Muscle of leg (tissue), 11 donors: ENCODE results near the gene MYL11. TPM values are rescaled to one million over a fixed set of nuclear protein-coding genes. Genes with fewer than 3 reads are reported as not detected.
A peak's percentile ranks its signal among the peaks of the same experiment; 100 is the strongest.

Source experiments
- DNase-seq: peaks from one replicate; pipeline ENCODE4 v3.0.0; 2013
- H3K27ac ChIP-seq: one replicate; pipeline ENCODE4 v1.5.1; 2013; ENCODE audit warnings: mild to moderate bottlenecking, low read length, control low read depth
- H3K27me3 ChIP-seq: one replicate; pipeline ENCODE4 v1.6.1; 2013; ENCODE audit warnings: low read length; ENCODE audit not compliant: control insufficient read depth, insufficient read depth
- H3K36me3 ChIP-seq: one replicate; pipeline ENCODE4 v1.6.1; 2013; ENCODE audit warnings: low read length; ENCODE audit not compliant: control insufficient read depth, insufficient read depth
- H3K4me1 ChIP-seq: one replicate; pipeline ENCODE4 v1.6.1; 2013; ENCODE audit warnings: low read length; ENCODE audit not compliant: control insufficient read depth, insufficient read depth
- H3K4me3 ChIP-seq: one replicate; pipeline ENCODE4 v1.5.1; 2013; ENCODE audit warnings: low read length, control low read depth
- H3K9me3 ChIP-seq: replicated peaks from 2 replicates; pipeline ENCODE4 v1.6.1; 2013; ENCODE audit warnings: low read depth, low read length; ENCODE audit not compliant: control insufficient read depth
- WGBS: methylation state at CpG from one replicate; pipeline ENCODE4 v1.1.5; 2013; ENCODE audit warnings: missing lambda C conversion rate; ENCODE audit not compliant: insufficient coverage; 5-methylcytosine and 5-hydroxymethylcytosine counted together
- polyA plus RNA-seq, 8 donors: library from polyadenylated mRNA; unstranded; fragments of 120-200 nt; gene quantifications; one replicate each; pipeline versions ENCODE4 v1.2.1 to v1.2.3, GENCODE V29; 2013; ENCODE audit warnings: inconsistent platforms in 1 of 8, low replicate concordance in 1 of 8; ENCODE audit not compliant: insufficient read length in 8 of 8, insufficient read depth in 1 of 8
- total RNA-seq: library from RNA; stranded (reverse); fragments of 120-200 nt; gene quantifications from one replicate; pipeline ENCODE4 v1.2.4, GENCODE V29; 2013

The MYL11 gene
- total and polyA plus RNA-seq, 9 donors: 4,424 to 10,279 (median 7,940) TPM

DNA sequence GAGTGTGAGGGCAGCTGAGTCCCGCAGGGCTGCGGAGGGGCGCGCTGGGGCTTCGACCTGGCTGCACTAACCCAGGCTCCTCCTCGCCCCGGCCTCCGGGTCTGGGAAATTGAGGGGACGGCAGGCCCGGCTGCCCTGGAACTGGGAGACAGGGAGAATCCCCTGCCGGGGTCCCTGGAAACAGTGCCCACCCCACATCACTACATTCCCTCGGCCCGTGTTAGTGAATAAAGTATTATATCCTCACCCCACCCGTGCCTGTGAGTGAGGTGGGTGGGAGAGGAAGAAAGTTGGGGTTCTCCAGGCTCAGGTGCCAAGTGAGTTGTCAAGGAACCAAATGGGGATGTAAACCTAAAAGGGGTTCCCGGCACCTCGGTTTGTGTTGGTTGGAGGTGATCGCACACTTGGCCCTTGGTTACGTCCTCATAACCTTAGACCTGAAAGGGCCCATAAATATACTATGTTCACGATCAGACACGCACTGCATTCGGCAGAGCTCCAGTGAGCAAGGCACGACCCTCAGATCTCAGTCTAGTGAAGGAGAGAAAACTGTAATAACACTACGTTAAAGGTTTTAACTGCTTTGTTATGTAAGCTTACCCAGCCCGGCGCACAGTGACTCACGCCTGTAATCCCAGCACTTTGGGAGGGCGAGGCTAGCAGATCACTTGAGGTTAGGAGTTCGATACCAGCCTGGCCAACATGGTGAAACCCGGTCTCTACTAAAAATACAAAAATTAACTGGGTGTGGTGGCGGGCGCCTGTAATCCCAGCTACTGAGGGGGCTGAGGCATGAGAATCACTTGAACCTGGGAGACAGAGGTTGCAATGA is 44.0 kb downstream of the MYL11 start:
- 60% methylated on average over 14 of the region's 31 CpGs for WGBS

GRCh38 chr16:30421010-30421409 is 46.4 kb downstream of the MYL11 start:
- Histone ChIP-seq H3K4me1 (peaks cover 8% of the 10 kb centered on the region), H3K4me3 (no peak overlapping the region), H3K36me3 (peaks cover 35% of the 10 kb centered on the region), H3K27ac (no peak overlapping the region), H3K9me3 (no peaks in the 10 kb centered on the region), H3K27me3 (no peaks in the 10 kb centered on the region)
- WGBS: 71% methylated on average over 5 of the region's 5 CpGs
- DNase-seq: no peak

More for the DNA sequence above, 44.0 kb downstream of the MYL11 start:
- H3K9me3 ChIP-seq: no peaks in the 10 kb centered on the region
- no peaks in the 10 kb centered on the region for H3K27me3 ChIP-seq
- peaks cover 29% of the 10 kb centered on the region for H3K36me3 ChIP-seq
- peak overlapping the region; percentile 62 for H3K27ac ChIP-seq
- H3K4me3 ChIP-seq: peak overlapping the region; percentile 50
- H3K4me1 ChIP-seq: peaks cover 8% of the 10 kb centered on the region
- no peak for DNase-seq

Other genes with a start within 250 kb of the MYL11 start
- 4.7 TPM for gene CORO1A, start 191.2 kb upstream of the MYL11 start, total RNA-seq
- 10 to 100 TPM; 14.1 to 28.0 (median 20.5) TPM for gene CORO1A, start 191.2 kb upstream of the MYL11 start, polyA plus RNA-seq
- gene BOLA2B, start 181.1 kb upstream of the MYL11 start, total RNA-seq: 81.7 TPM
- gene BOLA2B, start 181.1 kb upstream of the MYL11 start, polyA plus RNA-seq: 10 to 100 TPM; 24.0 to 34.6 (median 30.5) TPM
- 11.9 TPM for gene SLX1A, start 180.9 kb upstream of the MYL11 start, total RNA-seq
- 10 to 100 TPM; 11.1 to 27.3 (median 17.7) TPM for gene SLX1A, start 180.9 kb upstream of the MYL11 start, polyA plus RNA-seq
- gene SULT1A3, start 175.5 kb upstream of the MYL11 start, total RNA-seq: 6.3 TPM
- 1 to 10 TPM; 2.2 to 6.5 (median 4.2) TPM for gene SULT1A3, start 175.5 kb upstream of the MYL11 start, polyA plus RNA-seq
- 2.8 TPM for gene NPIPB13, start 126.3 kb upstream of the MYL11 start, total RNA-seq
- 1 to 10 TPM; 1.8 to 8.3 (median 4.5) TPM for gene NPIPB13, start 126.3 kb upstream of the MYL11 start, polyA plus RNA-seq
- 34.0 TPM for gene CD2BP2, start 19.5 kb upstream of the MYL11 start, total RNA-seq
- 10 to 100 TPM; 32.3 to 44.2 (median 38.8) TPM for gene CD2BP2, start 19.5 kb upstream of the MYL11 start, polyA plus RNA-seq
- gene TBC1D10B, start 4.3 kb upstream of the MYL11 start, total RNA-seq: 16.9 TPM
- 10 to 100 TPM; 27.4 to 38.9 (median 33.5) TPM for gene TBC1D10B, start 4.3 kb upstream of the MYL11 start, polyA plus RNA-seq
- 0.18 TPM for gene SEPTIN1, start 7.8 kb downstream of the MYL11 start, total RNA-seq
- 1 to 10 TPM; 1.5 to 4.7 (median 2.5) TPM for gene SEPTIN1, start 7.8 kb downstream of the MYL11 start, polyA plus RNA-seq
- gene ZNF48, start 20.6 kb downstream of the MYL11 start, total RNA-seq: 5.7 TPM
- gene ZNF48, start 20.6 kb downstream of the MYL11 start, polyA plus RNA-seq: 1 to 10 TPM; 5.0 to 8.3 (median 6.8) TPM
- 6.9 TPM for gene ZNF771, start 32.8 kb downstream of the MYL11 start, total RNA-seq
- 1 to 10 TPM; 4.4 to 8.1 (median 7.0) TPM for gene ZNF771, start 32.8 kb downstream of the MYL11 start, polyA plus RNA-seq
- gene DCTPP1, start 55.2 kb downstream of the MYL11 start, total RNA-seq: 13.0 TPM
- gene DCTPP1, start 55.2 kb downstream of the MYL11 start, polyA plus RNA-seq: 10 to 100 TPM; 30.1 to 36.5 (median 34.0) TPM
- 3.5 TPM for gene SEPHS2, start 71.1 kb downstream of the MYL11 start, total RNA-seq
- gene SEPHS2, start 71.1 kb downstream of the MYL11 start, polyA plus RNA-seq: 10 to 100 TPM; 15.3 to 19.8 (median 16.6) TPM
- 0.89 TPM for gene ITGAL, start 97.9 kb downstream of the MYL11 start, total RNA-seq
- gene ITGAL, start 97.9 kb downstream of the MYL11 start, polyA plus RNA-seq: 1 to 10 TPM; 1.4 to 2.8 (median 2.2) TPM
- gene ZNF768, start 151.8 kb downstream of the MYL11 start, total RNA-seq: 25.9 TPM
- 10 to 100 TPM; 28.1 to 35.0 (median 31.4) TPM for gene ZNF768, start 151.8 kb downstream of the MYL11 start, polyA plus RNA-seq
- 8.2 TPM for gene ZNF747, start 160.1 kb downstream of the MYL11 start, total RNA-seq
- gene ZNF747, start 160.1 kb downstream of the MYL11 start, polyA plus RNA-seq: 1 to 10 TPM; 5.9 to 7.8 (median 7.2) TPM
- 5.2 TPM for gene ZNF764, start 183.6 kb downstream of the MYL11 start, total RNA-seq
- gene ZNF764, start 183.6 kb downstream of the MYL11 start, polyA plus RNA-seq: 1 to 10 TPM; 6.1 to 9.7 (median 7.9) TPM
- gene ZNF688, start 196.9 kb downstream of the MYL11 start, total RNA-seq: 10.6 TPM
- gene ZNF688, start 196.9 kb downstream of the MYL11 start, polyA plus RNA-seq: 10 to 100 TPM in 3 of 8 donors, 1 to 10 TPM in 5; 7.0 to 14.6 (median 9.3) TPM
- gene ZNF785, start 210.9 kb downstream of the MYL11 start, total RNA-seq: 9.7 TPM
- 10 to 100 TPM; 10.1 to 16.6 (median 12.3) TPM for gene ZNF785, start 210.9 kb downstream of the MYL11 start, polyA plus RNA-seq
- 5.8 TPM for gene ZNF689, start 235.6 kb downstream of the MYL11 start, total RNA-seq
- 1 to 10 TPM; 7.0 to 8.7 (median 7.6) TPM for gene ZNF689, start 235.6 kb downstream of the MYL11 start, polyA plus RNA-seq